SK-N-MC (cell line): Measurements from ENCODE around the gene SFR1.

Experiments
- FOXP2 ChIP-seq: optimal IDR thresholded peaks from 2 replicates; pipeline ENCODE3; 2011; ENCODE audit warnings: mild to moderate bottlenecking, moderate library complexity; ENCODE audit not compliant: insufficient read depth; ENCODE audit errors: extremely low read length, control extremely low read depth
- POLR2AphosphoS5 ChIP-seq: IDR thresholded peaks from 2 replicates; pipeline ENCODE4 v1.6.1; 2012; ENCODE audit warnings: mild to moderate bottlenecking, low read depth, low read length, borderline replicate concordance

GRCh38 chr10:104128214-104128613 lies 6.2 kb downstream of the SFR1 start:
- TF ChIP-seq POLR2AphosphoS5 (no peak), FOXP2 (no peak)
